Osteoblast (primary cell): ENCODE results near the gene P2RX3. TPM values are rescaled to one million over a fixed set of nuclear protein-coding genes. Genes with fewer than 3 reads are reported as not detected.

Source experiments
- DNase-seq: peaks from one replicate; pipeline ENCODE4 v3.0.0; 2011; ENCODE audit warnings: low spot score, mixed read lengths; ENCODE audit not compliant: insufficient read length; ENCODE audit errors: missing footprints
- H2AFZ ChIP-seq: 2 replicates; pipeline ENCODE4 v1.6.0; 2011; ENCODE audit warnings: mild to moderate bottlenecking, low read length
- H3K27ac ChIP-seq: 2 replicates; pipeline ENCODE4 v1.5.1; 2011; ENCODE audit warnings: mild to moderate bottlenecking, low read depth, low read length, moderate library complexity
- H3K27me3 ChIP-seq: 2 replicates; pipeline ENCODE4 v1.6.0; 2012; ENCODE audit warnings: mild to moderate bottlenecking, control low read depth, inconsistent platforms, low read length, moderate library complexity; ENCODE audit not compliant: insufficient read depth
- H3K36me3 ChIP-seq: 2 replicates; pipeline ENCODE4 v1.5.1; 2011; ENCODE audit warnings: mild to moderate bottlenecking, low read length, control low read depth, moderate library complexity; ENCODE audit not compliant: insufficient read depth
- H3K4me1 ChIP-seq: 2 replicates; pipeline ENCODE4 v1.5.1; 2011; ENCODE audit warnings: mild to moderate bottlenecking, low read length, control low read depth, moderate library complexity; ENCODE audit not compliant: insufficient read depth
- H3K4me2 ChIP-seq: 2 replicates; pipeline ENCODE4 v1.6.0; 2011; ENCODE audit warnings: mild to moderate bottlenecking, low read length; ENCODE audit not compliant: insufficient read depth
- H3K4me3 ChIP-seq: fragments of 200-600 bp; sonication (generic); 3 replicates; pipeline ENCODE4 v1.5.1; 2012; ENCODE audit warnings: mild to moderate bottlenecking, low read length, inconsistent platforms; ENCODE audit not compliant: insufficient read depth
- H3K79me2 ChIP-seq: 2 replicates; pipeline ENCODE4 v1.6.0; 2012; ENCODE audit warnings: mild to moderate bottlenecking, low read length, control low read depth, inconsistent platforms; ENCODE audit not compliant: insufficient read depth
- H3K9me3 ChIP-seq: 2 replicates; pipeline ENCODE4 v1.5.1; 2011; ENCODE audit warnings: low read depth, low read length, control low read depth
- H4K20me1 ChIP-seq: 2 replicates; pipeline ENCODE4 v1.6.0; 2012; ENCODE audit warnings: mild to moderate bottlenecking, low read length, control low read depth; ENCODE audit not compliant: insufficient read depth
- total RNA-seq: library from RNA; depleted of rRNA; stranded (reverse); fragments of >200 nt; gene quantifications from 2 replicates; pipeline ENCODE4 v1.2.3, GENCODE V29; 2012
- TF ChIP-seq, protein P1 (sequence below): IDR thresholded peaks from 2 replicates; pipeline ENCODE4 v1.5.1; 2011; ENCODE audit warnings: mild to moderate bottlenecking, low read depth, low read length, moderate library complexity; ENCODE audit errors: extremely low read depth

The P2RX3 gene
- total RNA-seq, 1 donor: not detected

DNA sequence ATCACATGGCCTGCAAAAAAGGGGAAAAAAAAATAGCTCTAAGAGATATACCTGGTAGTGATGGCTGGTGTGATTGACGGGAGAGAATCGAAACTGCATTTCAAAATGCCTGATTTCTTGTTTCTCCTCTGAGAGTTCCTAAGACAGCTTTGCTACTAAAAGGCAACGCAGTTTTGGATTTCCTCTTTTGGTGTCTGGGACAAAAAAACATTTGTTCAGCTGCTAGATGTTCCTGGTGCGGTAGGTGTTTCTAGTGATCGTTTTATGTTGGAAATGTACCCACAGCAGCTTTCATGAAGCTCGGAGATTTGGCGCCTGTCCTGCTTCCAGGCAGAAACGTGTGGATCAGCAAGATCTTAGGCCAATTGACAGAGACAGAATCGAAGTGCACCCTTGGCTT, 18.1 kb downstream of the P2RX3 start:
- H3K36me3 ChIP-seq: no peaks in the 10 kb centered on the region
- H4K20me1 ChIP-seq: no peaks in the 10 kb centered on the region
- peaks cover 8% of the 10 kb centered on the region for H3K27me3 ChIP-seq
- no peaks in the 10 kb centered on the region for H3K79me2 ChIP-seq
- H3K4me2 ChIP-seq: no peak overlapping the region
- TF ChIP-seq, protein P1, sequence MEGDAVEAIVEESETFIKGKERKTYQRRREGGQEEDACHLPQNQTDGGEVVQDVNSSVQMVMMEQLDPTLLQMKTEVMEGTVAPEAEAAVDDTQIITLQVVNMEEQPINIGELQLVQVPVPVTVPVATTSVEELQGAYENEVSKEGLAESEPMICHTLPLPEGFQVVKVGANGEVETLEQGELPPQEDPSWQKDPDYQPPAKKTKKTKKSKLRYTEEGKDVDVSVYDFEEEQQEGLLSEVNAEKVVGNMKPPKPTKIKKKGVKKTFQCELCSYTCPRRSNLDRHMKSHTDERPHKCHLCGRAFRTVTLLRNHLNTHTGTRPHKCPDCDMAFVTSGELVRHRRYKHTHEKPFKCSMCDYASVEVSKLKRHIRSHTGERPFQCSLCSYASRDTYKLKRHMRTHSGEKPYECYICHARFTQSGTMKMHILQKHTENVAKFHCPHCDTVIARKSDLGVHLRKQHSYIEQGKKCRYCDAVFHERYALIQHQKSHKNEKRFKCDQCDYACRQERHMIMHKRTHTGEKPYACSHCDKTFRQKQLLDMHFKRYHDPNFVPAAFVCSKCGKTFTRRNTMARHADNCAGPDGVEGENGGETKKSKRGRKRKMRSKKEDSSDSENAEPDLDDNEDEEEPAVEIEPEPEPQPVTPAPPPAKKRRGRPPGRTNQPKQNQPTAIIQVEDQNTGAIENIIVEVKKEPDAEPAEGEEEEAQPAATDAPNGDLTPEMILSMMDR: no peak
- no peak overlapping the region for H3K4me3 ChIP-seq
- no peak overlapping the region for H3K27ac ChIP-seq
- peak overlapping the region; percentile 5 for H2AFZ ChIP-seq
- H3K9me3 ChIP-seq: no peaks in the 10 kb centered on the region
- no peak for DNase-seq
- no peaks in the 10 kb centered on the region for H3K4me1 ChIP-seq

DNA sequence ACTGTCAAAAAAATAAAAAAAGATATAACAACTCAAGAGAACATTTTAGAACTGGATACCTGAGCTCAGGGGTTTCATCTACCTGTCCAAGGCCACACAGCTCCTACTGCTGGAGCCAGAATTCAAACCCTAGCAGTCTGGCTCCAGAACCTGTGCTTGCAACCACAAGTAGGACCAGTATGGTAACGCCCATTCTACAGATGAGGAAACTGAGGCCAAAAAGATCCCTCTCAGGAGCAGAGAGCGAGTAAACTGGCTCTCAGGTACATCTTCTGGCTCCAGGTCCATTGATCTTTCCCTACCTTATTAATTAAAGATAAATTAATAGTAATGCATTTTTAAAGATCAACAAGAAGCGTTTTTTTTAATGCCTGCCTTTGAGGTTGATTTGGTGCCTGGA, 19.2 kb downstream of the P2RX3 start:
- Histone ChIP-seq H4K20me1 (no peaks in the 10 kb centered on the region), H3K9me3 (no peaks in the 10 kb centered on the region), H3K4me3 (no peak overlapping the region), H3K79me2 (no peaks in the 10 kb centered on the region), H3K4me1 (no peaks in the 10 kb centered on the region), H2AFZ (no peak overlapping the region), H3K27me3 (peaks cover 14% of the 10 kb centered on the region), H3K27ac (no peak overlapping the region), H3K4me2 (no peak overlapping the region), H3K36me3 (no peaks in the 10 kb centered on the region)
- TF ChIP-seq, protein P1: no peak
- DNase-seq: no peak

DNA sequence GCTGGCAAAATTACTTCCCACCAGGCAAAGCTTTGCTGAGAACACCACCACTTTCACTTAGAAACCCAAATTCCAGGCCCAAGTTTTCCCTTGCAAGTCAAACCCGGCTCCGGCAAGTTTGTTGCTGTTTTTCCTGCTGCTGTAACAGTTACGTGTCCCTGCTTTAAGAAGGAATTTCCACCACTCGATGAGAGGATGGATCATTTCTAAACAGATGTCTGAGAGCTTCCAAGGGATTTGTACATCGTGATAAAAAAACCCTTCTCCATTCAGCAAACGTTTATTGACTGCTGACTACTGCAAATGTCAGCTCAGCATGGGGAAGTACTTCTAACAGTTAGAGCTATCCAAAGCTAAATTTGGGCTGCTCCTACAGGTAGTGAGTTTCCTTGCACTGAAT, 19.7 kb downstream of the P2RX3 start:
- Histone ChIP-seq H3K4me3 (no peak overlapping the region), H3K27ac (no peak overlapping the region), H2AFZ (no peak overlapping the region), H3K27me3 (peaks cover 10% of the 10 kb centered on the region), H3K4me2 (peak overlapping the region; percentile 36), H3K36me3 (no peaks in the 10 kb centered on the region), H3K79me2 (no peaks in the 10 kb centered on the region), H3K9me3 (no peaks in the 10 kb centered on the region), H4K20me1 (no peaks in the 10 kb centered on the region), H3K4me1 (no peaks in the 10 kb centered on the region)
- DNase-seq: no peak
- TF ChIP-seq, protein P1: no peak

DNA sequence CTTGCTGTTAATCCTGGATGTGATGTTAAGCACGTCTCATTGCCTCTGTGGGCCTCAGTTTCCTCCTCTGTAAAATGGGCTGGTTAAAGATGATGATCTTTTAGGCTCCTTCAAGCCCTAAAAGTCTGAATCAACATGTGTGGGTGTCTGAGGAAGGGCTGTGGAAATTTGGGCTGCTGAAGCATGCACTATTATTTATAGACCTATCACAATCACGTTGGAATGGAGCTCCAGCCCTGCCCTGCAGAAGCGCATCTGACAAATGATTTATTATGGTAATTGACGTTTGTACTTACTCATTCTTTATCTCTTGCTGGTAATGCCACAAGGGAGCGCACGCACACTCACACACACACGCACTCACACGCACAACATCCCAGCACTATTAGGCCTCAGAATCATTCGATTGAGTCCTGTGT, 20.4 kb downstream of the P2RX3 start:
- TF ChIP-seq, protein P1: no peak
- Histone ChIP-seq H3K4me3 (no peak overlapping the region), H3K4me1 (no peaks in the 10 kb centered on the region), H3K9me3 (no peaks in the 10 kb centered on the region), H3K79me2 (no peaks in the 10 kb centered on the region), H3K27ac (no peak overlapping the region), H3K27me3 (peaks cover 10% of the 10 kb centered on the region), H4K20me1 (no peaks in the 10 kb centered on the region), H3K36me3 (no peaks in the 10 kb centered on the region), H3K4me2 (no peak overlapping the region), H2AFZ (no peak overlapping the region)
- DNase-seq: peak; percentile 47
